Measurements from ENCODE around the gene PAK2.
"Not testable (repeated sequence)": the region's sequence is repeated elsewhere in the genome, so short reads cannot be mapped to it uniquely, and the experiment has no call there.

PAK2 gene

GRCh38 chr3:196843435-196844110, 103.9 kb downstream of the PAK2 start:
- DNase-seq (ENCODE audit: low read depth in 2 of 2) = no peak

- not testable (repeated sequence) for DNase-seq (ENCODE audit: low read depth in 2 of 2)
Measured at GRCh38 chr3:196844235-196845219, 104.9 kb downstream of the PAK2 start.

GRCh38 chr3:196848375-196848774, 108.7 kb downstream of the PAK2 start:
- not testable (repeated sequence) for DNase-seq (ENCODE audit: low read depth in 2 of 2)

GRCh38 chr3:196849180-196849741, 109.6 kb downstream of the PAK2 start:
- DNase-seq (ENCODE audit: low read depth in 2 of 2) = no peak

DNA sequence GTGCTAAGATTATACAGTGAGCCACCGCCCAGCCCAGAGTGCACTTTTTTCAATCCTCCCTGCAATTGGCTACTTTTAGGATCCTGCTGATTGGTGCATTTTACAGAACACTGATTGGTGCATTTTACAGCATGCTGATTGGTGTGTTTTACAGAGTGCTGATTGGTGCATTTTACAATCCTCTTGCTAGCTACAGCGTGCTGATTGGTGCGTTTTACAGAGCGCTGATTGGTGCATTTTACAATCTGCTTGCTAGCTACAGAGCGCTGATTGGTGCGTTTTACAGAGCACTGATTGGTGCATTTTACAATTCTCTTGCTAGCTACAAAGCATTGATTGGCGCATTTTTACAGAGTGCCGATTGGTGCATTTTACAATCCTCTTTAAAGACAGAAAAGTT, 123.3 kb downstream of the PAK2 start:
- DNase-seq (ENCODE audit: low read depth in 2 of 2) = not testable (repeated sequence)

DNA sequence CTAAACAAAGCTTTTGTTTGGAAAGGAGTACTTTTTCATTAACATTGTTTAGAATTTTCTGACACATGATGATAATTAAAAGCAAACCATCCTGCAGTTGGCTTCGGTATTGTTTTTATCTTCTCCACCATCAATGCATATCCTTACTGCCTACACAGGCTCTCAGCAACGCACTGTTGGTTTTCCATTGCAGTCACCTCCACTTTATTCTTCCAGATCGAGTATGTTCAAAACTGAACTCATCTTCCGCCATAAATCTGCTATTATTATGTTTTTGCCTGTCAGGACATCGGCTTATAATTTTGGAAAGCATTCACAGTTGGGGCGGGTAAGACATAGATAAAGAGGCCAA, 127.5 kb downstream of the PAK2 start:
- DNase-seq (ENCODE audit: low read depth in 2 of 2) = no peak

DNA sequence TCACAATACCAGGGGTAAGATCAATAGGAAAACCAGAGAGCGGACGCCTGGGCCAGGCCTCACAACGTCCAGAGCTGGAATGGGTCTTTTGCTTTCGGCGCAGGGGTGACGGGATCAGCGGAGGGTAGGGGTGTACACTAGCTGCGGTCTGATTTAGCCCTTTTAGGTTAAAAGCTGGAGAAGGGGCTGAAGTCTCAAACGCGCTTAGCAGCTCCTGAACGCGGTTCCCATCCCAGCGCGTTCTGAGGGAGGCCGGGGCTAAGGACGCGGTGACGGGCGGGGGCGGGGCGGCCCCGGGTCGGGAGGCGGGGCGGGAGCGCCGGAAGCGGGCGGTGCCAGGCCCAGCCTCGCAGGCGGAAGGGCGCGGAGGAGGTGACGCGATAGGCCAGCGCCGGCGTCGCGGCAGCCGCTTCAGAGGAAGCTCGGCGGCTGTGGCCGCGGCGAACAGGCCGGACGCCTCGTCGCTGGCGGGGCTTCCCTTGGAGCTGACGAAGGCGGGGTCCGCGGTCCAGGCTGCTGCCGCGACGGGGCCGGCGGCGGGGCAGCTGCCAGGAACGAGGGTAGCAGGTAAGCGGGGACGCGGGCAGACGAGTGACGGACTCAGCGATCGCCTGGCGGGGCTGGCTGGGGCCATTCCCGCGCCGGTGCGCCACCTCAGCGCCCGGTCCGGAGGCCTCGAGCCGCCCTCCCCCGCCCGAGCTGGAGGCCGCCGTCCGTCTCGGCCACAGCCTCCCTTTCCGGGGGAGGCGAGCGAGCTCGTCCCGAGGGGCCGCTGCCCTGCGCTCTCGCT, 128.0 kb downstream of the PAK2 start, which contains the start of gene SENP5:
SENP5 (plus strand) TSS at position 414 of the 790 bp plus-strand sequence. CDS start 17,262 bp downstream, outside the sequence.
- peak; percentile 70 to 80 for DNase-seq (ENCODE audit: low read depth in 2 of 2)

DNA sequence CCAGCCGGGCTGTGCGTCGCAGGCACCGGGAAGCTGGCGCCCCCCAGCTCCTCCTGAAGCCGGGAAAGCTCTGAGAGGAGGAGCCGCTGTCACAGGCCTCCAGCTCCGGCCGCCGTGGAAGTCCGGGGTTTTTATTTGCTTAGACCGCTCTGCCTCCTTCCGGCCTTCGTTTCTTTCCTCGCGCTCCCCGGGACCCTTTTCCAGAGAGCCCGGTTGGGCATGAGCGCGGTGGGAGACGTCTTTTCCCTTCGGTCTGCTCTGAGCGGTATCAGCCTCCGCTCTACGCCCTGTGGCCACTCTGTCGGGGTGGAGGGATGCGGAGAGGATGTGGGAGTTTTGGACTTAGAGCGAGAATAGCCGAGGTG, 128.6 kb downstream of the PAK2 start:
- no peak for DNase-seq (ENCODE audit: low read depth in 2 of 2)

DNA sequence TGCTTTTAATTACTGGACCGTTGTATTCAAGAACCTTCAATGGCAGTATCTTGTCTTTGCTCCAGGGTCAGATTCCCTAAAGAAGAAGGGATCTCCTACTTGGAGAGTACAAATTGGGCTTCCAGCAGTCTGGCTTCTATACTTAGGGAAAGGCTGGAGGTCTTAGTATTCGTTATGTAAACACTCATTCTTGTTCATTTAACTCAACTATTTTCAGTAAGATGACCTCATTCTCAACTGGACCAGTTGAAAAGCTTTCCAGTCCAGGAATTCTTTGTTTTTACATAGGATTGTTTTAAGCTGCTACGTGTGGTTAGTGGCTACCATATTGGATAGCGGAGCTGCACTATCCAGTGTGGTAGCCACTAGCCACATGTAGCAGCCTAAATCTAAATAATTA, 132.7 kb downstream of the PAK2 start:
- DNase-seq (ENCODE audit: low read depth in 2 of 2) = no peak

- not testable (repeated sequence) for DNase-seq (ENCODE audit: low read depth in 2 of 2)
Measured at GRCh38 chr3:196874511-196875094, 134.9 kb downstream of the PAK2 start.

GRCh38 chr3:196875258-196875657, 135.6 kb downstream of the PAK2 start:
- no peak for DNase-seq (ENCODE audit: low read depth in 2 of 2)
